Panc1 (cell line): Measurements from ENCODE around the gene COL5A1. TPM values are rescaled to one million over a fixed set of nuclear protein-coding genes. Genes with fewer than 3 reads are reported as not detected.

Experiments
- ATAC-seq: fragments of 200-7000 bp; cut with Tn5 transposase; 2 replicates; pipeline ENCODE4 v1.9.1; 2020; ENCODE audit warnings: mild to moderate bottlenecking, moderate library complexity
- BruUV-seq: library from RNA; stranded (reverse); fragments of 400-500 nt; replicated peaks from 2 replicates; lab custom pipeline; 2021; lab: Mats Ljungman, UMichigan
- CTCF ChIA-PET: fragments of 300-600 bp; sonication (Branson Sonifier 250); formaldehyde crosslinking; loops from one replicate; lab custom pipeline; 2022; ENCODE audit warnings: antibody characterized with exemption; lab: Charles Lee
- POLR2A ChIA-PET: fragments of 300-600 bp; sonication (Branson Sonifier 250); formaldehyde crosslinking; loops from one replicate; lab custom pipeline; 2022; ENCODE audit warnings: antibody characterized with exemption; lab: Charles Lee
- DNase-seq: peaks from one replicate; pipeline ENCODE4 v3.0.0-alpha.2; 2010; ENCODE audit warnings: low read depth, low spot score
- H3K27ac ChIP-seq: 2 replicates; pipeline ENCODE4 v1.5.1; 2011; ENCODE audit warnings: mild to moderate bottlenecking, low read length, inconsistent platforms
- H3K27me3 ChIP-seq: fragments of 200-500 bp; sonication (Bioruptor generic); 2 replicates; pipeline ENCODE4 v1.6.0; 2014; ENCODE audit warnings: low read length, inconsistent platforms; ENCODE audit not compliant: control insufficient read depth, insufficient read depth
- H3K36me3 ChIP-seq: fragments of 200-500 bp; sonication (Bioruptor generic); 2 replicates; pipeline ENCODE4 v1.5.1; 2014; ENCODE audit warnings: inconsistent platforms, mild to moderate bottlenecking, low read length, moderate library complexity; ENCODE audit not compliant: control insufficient read depth, insufficient read depth
- H3K4me1 ChIP-seq: 2 replicates; pipeline ENCODE4 v1.5.1; 2011; ENCODE audit warnings: inconsistent platforms, mild to moderate bottlenecking, low read length, moderate library complexity; ENCODE audit not compliant: control insufficient read depth, insufficient read depth
- H3K4me3 ChIP-seq, 2 experiments: 2 replicates each; pipeline ENCODE4 v1.5.1; 2011 to 2012; ENCODE audit warnings: low read depth in 2 of 2, low read length in 2 of 2, mild to moderate bottlenecking in 2 of 2, inconsistent platforms in 1 of 2, moderate library complexity in 1 of 2
- H3K9me3 ChIP-seq: fragments of 200-500 bp; sonication (Bioruptor generic); 2 replicates; pipeline ENCODE4 v1.5.1; 2014; ENCODE audit warnings: low read depth, mild to moderate bottlenecking, inconsistent platforms, low read length, moderate library complexity; ENCODE audit not compliant: control insufficient read depth, insufficient read depth
- CTCF ChIP-seq: fragments of 450-650 bp; IDR thresholded peaks from 2 replicates; pipeline ENCODE4 v1.5.1; 2017; ENCODE audit warnings: mild to moderate bottlenecking
- POLR2AphosphoS5 ChIP-seq: IDR thresholded peaks from 2 replicates; pipeline ENCODE4 v1.6.1; 2012; ENCODE audit warnings: mild to moderate bottlenecking, low read depth, low read length, moderate library complexity
- REST ChIP-seq, 2 experiments: IDR thresholded peaks; 2 replicates each; pipeline ENCODE4 v1.6.1; 2011 to 2012; ENCODE audit warnings: low read depth in 2 of 2, control low read depth in 1 of 2, low read length in 1 of 2, mild to moderate bottlenecking in 1 of 2, moderate library complexity in 1 of 2; ENCODE audit not compliant: insufficient read depth in 1 of 2
- SIN3A ChIP-seq: IDR thresholded peaks from 2 replicates; pipeline ENCODE4 v1.6.1; 2012; ENCODE audit warnings: low read depth, mild to moderate bottlenecking, low read length, moderate library complexity, borderline replicate concordance; ENCODE audit not compliant: insufficient read depth
- TCF7L2 ChIP-seq: IDR thresholded peaks from 2 replicates; pipeline ENCODE4 v1.6.1; 2011; ENCODE audit warnings: mild to moderate bottlenecking, low read depth, low read length, inconsistent platforms
- in situ Hi-C: cut with HindIII; loops from 2 replicates; pipeline ENCODE4 v1.10.0; 2016; ENCODE audit warnings: low sequenced_read_pairs, low pct_unique_long_range_greater_than_20kb
- intact Hi-C: fragments of 100-400 bp; cut with micrococcal nuclease; formaldehyde crosslinking; loops from one replicate; pipeline ENCODE4 v1.10.0; 2022; ENCODE audit not compliant: unreplicated experiment
- total RNA-seq: library from RNA; stranded (reverse); gene quantifications from one replicate; pipeline ENCODE4 v1.2.1, GENCODE V29; 2021; ENCODE audit not compliant: unreplicated experiment

COL5A1 gene
- total RNA-seq, 1 experiment from 2014 or later = 5.7 TPM

GRCh38 chr9:134868751-134869553 is 227.3 kb downstream of the COL5A1 start:
- in situ Hi-C loops = no loop called here

More at GRCh38 chr9:134868751-134869553, 227.3 kb downstream of the COL5A1 start:
- Histone ChIP-seq H3K4me1 (no peaks in the 10 kb centered on the region), H3K9me3 (no peaks in the 10 kb centered on the region), H3K27ac (no peak overlapping the region), H3K36me3 (no peaks in the 10 kb centered on the region), H3K27me3 (no peaks in the 10 kb centered on the region), H3K4me3 (no peak overlapping the region)
- ChIA-PET CTCF (no interaction called here), POLR2A (no interaction called here)
- no peak for TF ChIP-seq REST (IDR thresholded peaks at IDR 0.05; ENCODE audit: insufficient read depth in 1 of 2, low read depth in 2 of 2, low read length in 1 of 2)
- no peak for TF ChIP-seq TCF7L2
- TF ChIP-seq SIN3A = no peak
- TF ChIP-seq CTCF = no peak
- no peak for TF ChIP-seq POLR2AphosphoS5
- BruUV-seq = no TSS peak
- no peak for DNase-seq
- no peak for ATAC-seq
- intact Hi-C loops = no loop called here
